ENCODE measurements around the gene PDE6B.
"Not testable (repeated sequence)": the region's sequence is repeated elsewhere in the genome, so short reads cannot be mapped to it uniquely, and the experiment has no call there.

The PDE6B gene

GRCh38 chr4:622996-623913 lies 2.1 kb upstream of the PDE6B start:
- DNase-seq, result no peak

- DNase-seq, result no peak
These were observed 1.3 kb upstream of the PDE6B start for GRCh38 chr4:623914-624566.

GRCh38 chr4:625631-626161 lies 323 bp downstream of the PDE6B start:
- no peak for DNase-seq

GRCh38 chr4:626201-627091 lies 1.1 kb downstream of the PDE6B start:
- DNase-seq, result no peak

- DNase-seq, result no peak
These were observed 2.2 kb downstream of the PDE6B start for GRCh38 chr4:627347-628125.

- no peak for DNase-seq
These were observed 3.0 kb downstream of the PDE6B start for GRCh38 chr4:628311-628741.

- no peak for DNase-seq
These were observed 3.7 kb downstream of the PDE6B start for GRCh38 chr4:628821-629635.

- no peak for DNase-seq
These were observed 4.2 kb downstream of the PDE6B start for GRCh38 chr4:629636-629914.

GRCh38 chr4:629915-630641 lies 4.7 kb downstream of the PDE6B start:
- no peak for DNase-seq

GRCh38 chr4:630656-631055 lies 5.3 kb downstream of the PDE6B start:
- no peak for DNase-seq

GRCh38 chr4:632196-632790 lies 6.9 kb downstream of the PDE6B start:
- no peak for DNase-seq

GRCh38 chr4:632926-633325 lies 7.6 kb downstream of the PDE6B start:
- DNase-seq, result no peak

GRCh38 chr4:633406-633805 lies 8.0 kb downstream of the PDE6B start:
- no peak for DNase-seq

GRCh38 chr4:633976-634598 lies 8.7 kb downstream of the PDE6B start:
- DNase-seq, result no peak

- DNase-seq, result no peak
These were observed 9.2 kb downstream of the PDE6B start for GRCh38 chr4:634599-634985.

- not testable (repeated sequence) for DNase-seq
These were observed 9.9 kb downstream of the PDE6B start for GRCh38 chr4:635066-635835.

- no peak for DNase-seq
These were observed 10.7 kb downstream of the PDE6B start for GRCh38 chr4:635851-636627.

GRCh38 chr4:636628-637159 lies 11.3 kb downstream of the PDE6B start:
- DNase-seq, result no peak

Measured in CD4-positive, alpha-beta T cell treated with Interleukin-21 for 1 hour (primary cell).